Thymus (tissue), 11 donors: ENCODE measurements around the gene OPCML. TPM values are rescaled to one million over a fixed set of nuclear protein-coding genes. Genes with fewer than 3 reads are reported as not detected.

ENCODE experiments used
- DNase-seq, 9 donors: peaks; one replicate each; pipeline ENCODE4 v3.0.0-alpha.2; 2013; ENCODE audit warnings: low spot score in 9 of 9, low read depth in 6 of 9, missing footprints in 1 of 9
- H3K27ac ChIP-seq, 2 donors: one replicate each; pipeline ENCODE4 v1.5.1; 2013; ENCODE audit warnings: control low read depth in 1 of 2, low read depth in 1 of 2, low read length in 1 of 2, mild to moderate bottlenecking in 1 of 2, moderate library complexity in 1 of 2
- H3K27me3 ChIP-seq, 2 donors: one replicate each; pipeline ENCODE4 v1.5.1; 2013; ENCODE audit warnings: low read length in 1 of 2; ENCODE audit not compliant: control insufficient read depth in 2 of 2, insufficient read depth in 1 of 2
- H3K36me3 ChIP-seq, 2 donors: one replicate each; pipeline ENCODE4 v1.5.1; 2013; ENCODE audit warnings: low read length in 1 of 2, mild to moderate bottlenecking in 1 of 2, moderate library complexity in 1 of 2; ENCODE audit not compliant: control insufficient read depth in 2 of 2, insufficient read depth in 2 of 2
- H3K4me1 ChIP-seq, 2 donors: one replicate each; pipeline ENCODE4 v1.5.1; 2013; ENCODE audit warnings: low read length in 2 of 2; ENCODE audit not compliant: control insufficient read depth in 2 of 2, insufficient read depth in 2 of 2
- H3K4me3 ChIP-seq, 2 donors: one replicate each; pipeline ENCODE4 v1.5.1; 2013; ENCODE audit warnings: low read length in 2 of 2, control low read depth in 1 of 2, mild to moderate bottlenecking in 1 of 2
- H3K9me3 ChIP-seq, 2 donors: one replicate each; pipeline ENCODE4 v1.5.1; 2013; ENCODE audit warnings: low read length in 1 of 2, mild to moderate bottlenecking in 1 of 2; ENCODE audit not compliant: control insufficient read depth in 2 of 2, insufficient read depth in 1 of 2
- WGBS: extraction: QIAGEN DNeasy Blood & Tissue Kit; methylation state at CpG from one replicate; pipeline ENCODE4 v1.1.7; 2013; 5-methylcytosine and 5-hydroxymethylcytosine counted together
- polyA plus RNA-seq: library from polyadenylated mRNA; stranded (reverse); fragments of 200-250 nt; gene quantifications from one replicate; pipeline ENCODE4 v1.2.3, GENCODE V29; 2013
- total RNA-seq: library from RNA; stranded (reverse); fragments of 120-200 nt; gene quantifications from one replicate; pipeline ENCODE4 v1.2.4, GENCODE V29; 2013
- donor health status: healthy.

OPCML gene
- total and polyA plus RNA-seq, 2 donors, result 0.07 to 0.09 TPM

- WGBS, result 76% methylated on average over 3 of the region's 3 CpGs
- no peak for DNase-seq
- H3K36me3 ChIP-seq, result no peaks in the 10 kb centered on the region
Observed at GRCh38 chr11:133350045-133350444, 182.3 kb downstream of the OPCML start.

GRCh38 chr11:133347988-133348387, 184.3 kb downstream of the OPCML start:
- no peak for DNase-seq
- Histone ChIP-seq H3K9me3 (no peaks in the 10 kb centered on the region), H3K27ac (no peak overlapping the region), H3K4me1 (no peaks in the 10 kb centered on the region), H3K4me3 (no peak overlapping the region), H3K27me3 (no peaks in the 10 kb centered on the region), H3K36me3 (no peaks in the 10 kb centered on the region)
- 96% methylated on average over 5 of the region's 5 CpGs for WGBS

More at GRCh38 chr11:133350045-133350444, 182.3 kb downstream of the OPCML start:
- H3K27ac ChIP-seq, result no peak overlapping the region
- no peaks in the 10 kb centered on the region for H3K9me3 ChIP-seq
- no peaks in the 10 kb centered on the region for H3K4me1 ChIP-seq
- no peak overlapping the region for H3K4me3 ChIP-seq
- no peaks in the 10 kb centered on the region for H3K27me3 ChIP-seq

GRCh38 chr11:133346137-133346536, 186.2 kb downstream of the OPCML start:
- Histone ChIP-seq H3K27ac (no peak overlapping the region), H3K27me3 (no peaks in the 10 kb centered on the region), H3K4me3 (no peak overlapping the region), H3K4me1 (no peaks in the 10 kb centered on the region), H3K9me3 (no peaks in the 10 kb centered on the region), H3K36me3 (no peaks in the 10 kb centered on the region)
- DNase-seq, result no peak
- WGBS, result 96% methylated on average over 5 of the region's 5 CpGs

GRCh38 chr11:133343951-133344350, 188.3 kb downstream of the OPCML start:
- Histone ChIP-seq H3K27me3 (no peaks in the 10 kb centered on the region), H3K36me3 (no peaks in the 10 kb centered on the region), H3K9me3 (no peaks in the 10 kb centered on the region), H3K27ac (no peak overlapping the region), H3K4me3 (no peak overlapping the region), H3K4me1 (no peaks in the 10 kb centered on the region)
- no peak for DNase-seq
- WGBS, result 78% methylated on average over 9 of the region's 9 CpGs

- H3K4me1 ChIP-seq, result no peaks in the 10 kb centered on the region
- H3K27ac ChIP-seq, result no peak overlapping the region
- WGBS, result 90% methylated on average over 5 of the region's 5 CpGs
- no peak for DNase-seq
- H3K36me3 ChIP-seq, result no peaks in the 10 kb centered on the region
- no peaks in the 10 kb centered on the region for H3K9me3 ChIP-seq
- no peaks in the 10 kb centered on the region for H3K27me3 ChIP-seq
- no peak overlapping the region for H3K4me3 ChIP-seq
Observed at GRCh38 chr11:133339495-133340140, 192.7 kb downstream of the OPCML start.

- Histone ChIP-seq H3K36me3 (no peaks in the 10 kb centered on the region), H3K9me3 (no peaks in the 10 kb centered on the region)
Observed at GRCh38 chr11:133338588-133338987, 193.7 kb downstream of the OPCML start.

GRCh38 chr11:133337951-133338418, 194.3 kb downstream of the OPCML start:
- H3K27ac ChIP-seq, result no peak overlapping the region
- WGBS, result 74% methylated on average over 7 of the region's 7 CpGs
- H3K27me3 ChIP-seq, result no peaks in the 10 kb centered on the region
- no peaks in the 10 kb centered on the region for H3K4me1 ChIP-seq
- no peaks in the 10 kb centered on the region for H3K9me3 ChIP-seq
- no peak for DNase-seq
- H3K4me3 ChIP-seq, result no peak overlapping the region
- H3K36me3 ChIP-seq, result no peaks in the 10 kb centered on the region

More at GRCh38 chr11:133338588-133338987, 193.7 kb downstream of the OPCML start:
- Histone ChIP-seq H3K27ac (no peak overlapping the region), H3K4me1 (no peaks in the 10 kb centered on the region), H3K4me3 (no peak overlapping the region), H3K27me3 (no peaks in the 10 kb centered on the region)
- DNase-seq, result no peak
- WGBS, result 91% methylated on average over 2 of the region's 2 CpGs

GRCh38 chr11:133337193-133337592, 195.1 kb downstream of the OPCML start:
- Histone ChIP-seq H3K27me3 (no peaks in the 10 kb centered on the region), H3K4me3 (no peak overlapping the region), H3K9me3 (no peaks in the 10 kb centered on the region), H3K36me3 (no peaks in the 10 kb centered on the region), H3K27ac (no peak overlapping the region), H3K4me1 (no peaks in the 10 kb centered on the region)
- 97% methylated on average over 4 of the region's 4 CpGs for WGBS
- no peak for DNase-seq

- no peak for DNase-seq
- Histone ChIP-seq H3K4me3 (no peak overlapping the region), H3K27ac (no peak overlapping the region), H3K36me3 (no peaks in the 10 kb centered on the region), H3K27me3 (no peaks in the 10 kb centered on the region), H3K4me1 (no peaks in the 10 kb centered on the region), H3K9me3 (no peaks in the 10 kb centered on the region)
- 88% methylated on average over 3 of the region's 3 CpGs for WGBS
Observed at GRCh38 chr11:133331031-133331430, 201.3 kb downstream of the OPCML start.
